Activated CD4-positive, alpha-beta memory T cell treated with anti-CD3 and anti-CD28 coated beads, Interleukin-2, amount 10 ng/mL, durations not matched to agents 7 days and 5 days (primary cell): ENCODE data around the gene GZF1. TPM values are rescaled to one million over a fixed set of nuclear protein-coding genes. Genes with fewer than 3 reads are reported as not detected.
"Not testable (repeated sequence)": the region's sequence is repeated elsewhere in the genome, so short reads cannot be mapped to it uniquely, and the experiment has no call there.

Experiments used
- CTCF ChIA-PET: fragments of 350-600 bp; sonication (Branson Sonifier 250); formaldehyde crosslinking; loops from one replicate; lab custom pipeline; 2021; ENCODE audit warnings: antibody characterized with exemption, inconsistent platforms; lab: Charles Lee
- POLR2A ChIA-PET: fragments of 350-600 bp; sonication (Branson Sonifier 250); formaldehyde crosslinking; loops from one replicate; lab custom pipeline; 2021; ENCODE audit warnings: antibody characterized with exemption; lab: Charles Lee
- DNase-seq: peaks from one replicate; pipeline ENCODE4 v3.0.0-alpha.2; 2020
- H3K27ac Mint-ChIP-seq: one replicate; pipeline ENCODE4 v1.8.0; 2021; ENCODE audit warnings: mild to moderate bottlenecking, mixed read lengths
- H3K27me3 Mint-ChIP-seq: one replicate; pipeline ENCODE4 v1.8.0; 2021; ENCODE audit warnings: mixed read lengths
- H3K36me3 Mint-ChIP-seq: one replicate; pipeline ENCODE4 v1.8.0; 2021; ENCODE audit warnings: low read depth, mixed read lengths
- H3K4me1 Mint-ChIP-seq: one replicate; pipeline ENCODE4 v1.8.0; 2021; ENCODE audit warnings: mixed read lengths
- H3K4me3 Mint-ChIP-seq: one replicate; pipeline ENCODE4 v1.8.0; 2021; ENCODE audit warnings: mild to moderate bottlenecking, mixed read lengths
- H3K9me3 Mint-ChIP-seq: one replicate; pipeline ENCODE4 v1.8.0; 2021; ENCODE audit warnings: mixed read lengths
- total RNA-seq, 2 experiments: library from RNA; stranded (reverse); gene quantifications; one replicate each; pipeline ENCODE4 v1.2.3, GENCODE V29; 2021

The GZF1 gene
- total RNA-seq, 2 experiments from 2014 or later: 13.5 to 14.3 TPM

DNA sequence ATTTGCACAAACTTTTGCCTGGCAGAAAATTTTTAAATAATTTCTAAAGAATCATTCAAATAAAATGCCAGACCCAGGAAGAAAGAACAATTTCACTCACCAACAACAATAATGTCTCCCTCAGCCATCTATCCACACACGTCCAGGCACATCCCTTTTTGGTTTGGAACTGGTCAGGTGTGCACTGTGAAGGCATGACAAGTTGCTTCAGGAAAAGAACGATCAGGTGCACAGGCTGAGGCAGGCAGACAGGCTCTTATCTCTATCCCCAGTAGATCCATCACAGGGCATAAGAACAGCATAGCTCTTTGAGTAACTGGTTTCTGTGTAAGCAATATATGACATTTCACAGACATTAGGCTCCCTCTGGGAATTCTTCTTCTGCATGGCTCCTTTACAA, 29.5 kb upstream of the GZF1 start:
- Mint-ChIP-seq H3K27me3 (no peaks in the 10 kb centered on the region), H3K36me3 (no peaks in the 10 kb centered on the region), H3K9me3 (no peaks in the 10 kb centered on the region), H3K4me1 (peaks cover 13% of the 10 kb centered on the region), H3K27ac (no peak overlapping the region), H3K4me3 (no peak overlapping the region)
- POLR2A ChIA-PET: no interaction called here
- CTCF ChIA-PET: interaction anchor here (1.1 kb wide), 1 partner anchor 17 kb away, joined by 3 read pairs; no protein-coding TSS in a partner anchor
- DNase-seq: no peak

DNA sequence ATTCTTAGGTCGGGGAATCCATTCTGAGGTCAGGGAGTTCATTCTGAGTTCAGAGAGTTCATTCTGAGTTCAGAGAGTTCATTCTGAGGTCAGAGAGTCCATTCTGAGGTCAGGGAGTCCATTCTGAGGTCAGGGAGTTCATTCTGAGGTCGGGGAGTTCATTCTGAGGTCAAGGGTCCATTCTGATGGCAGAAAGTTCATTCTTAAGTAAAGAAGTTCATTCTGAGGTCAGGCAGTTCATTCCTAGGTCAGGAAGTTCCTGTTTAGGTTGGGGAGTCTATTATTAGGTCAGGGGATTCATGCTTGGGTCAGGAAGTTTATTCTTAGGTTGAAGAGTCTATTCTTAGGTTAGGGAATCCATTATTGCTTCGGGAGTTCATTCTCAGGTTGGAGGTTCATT, 27.9 kb upstream of the GZF1 start:
- Mint-ChIP-seq H3K36me3 (no peaks in the 10 kb centered on the region), H3K4me1 (peaks cover 13% of the 10 kb centered on the region)
- CTCF ChIA-PET: no interaction called here

DNA sequence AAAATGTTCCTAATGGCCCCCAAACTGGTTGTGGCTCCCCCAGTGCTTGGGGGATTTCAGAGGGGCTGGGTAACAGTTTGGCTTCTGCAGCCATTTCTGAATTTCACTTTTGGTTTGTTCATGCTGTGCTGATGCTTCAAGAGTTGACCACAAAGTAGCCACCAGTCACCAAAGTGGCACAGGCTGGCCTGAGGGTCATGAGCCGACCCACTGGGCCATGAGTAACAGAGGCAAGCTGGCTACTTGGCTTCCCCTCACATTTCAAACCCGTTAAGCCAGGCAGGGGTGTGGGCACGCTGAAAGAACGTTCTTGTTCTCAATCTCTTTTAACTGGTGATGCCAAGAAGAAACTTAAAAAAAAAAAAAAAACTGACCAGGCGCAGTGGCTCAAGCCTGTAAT, 26.5 kb upstream of the GZF1 start:
- H3K27me3 Mint-ChIP-seq: no peaks in the 10 kb centered on the region
- peaks cover 13% of the 10 kb centered on the region for H3K4me1 Mint-ChIP-seq
- H3K36me3 Mint-ChIP-seq: no peaks in the 10 kb centered on the region
- H3K9me3 Mint-ChIP-seq: no peaks in the 10 kb centered on the region
- CTCF ChIA-PET: interaction anchor here (2.4 kb wide), 1 partner anchor 15 kb away, joined by 7 read pairs; the partner anchor contains the start of gene NXT1
- POLR2A ChIA-PET: no interaction called here
- DNase-seq: no peak
- no peak overlapping the region for H3K4me3 Mint-ChIP-seq
- H3K27ac Mint-ChIP-seq: no peak overlapping the region

More for the DNA sequence above, 27.9 kb upstream of the GZF1 start:
- Mint-ChIP-seq H3K27ac (no peak overlapping the region), H3K9me3 (no peaks in the 10 kb centered on the region), H3K27me3 (no peaks in the 10 kb centered on the region), H3K4me3 (no peak overlapping the region)
- POLR2A ChIA-PET: no interaction called here
- no peak for DNase-seq

DNA sequence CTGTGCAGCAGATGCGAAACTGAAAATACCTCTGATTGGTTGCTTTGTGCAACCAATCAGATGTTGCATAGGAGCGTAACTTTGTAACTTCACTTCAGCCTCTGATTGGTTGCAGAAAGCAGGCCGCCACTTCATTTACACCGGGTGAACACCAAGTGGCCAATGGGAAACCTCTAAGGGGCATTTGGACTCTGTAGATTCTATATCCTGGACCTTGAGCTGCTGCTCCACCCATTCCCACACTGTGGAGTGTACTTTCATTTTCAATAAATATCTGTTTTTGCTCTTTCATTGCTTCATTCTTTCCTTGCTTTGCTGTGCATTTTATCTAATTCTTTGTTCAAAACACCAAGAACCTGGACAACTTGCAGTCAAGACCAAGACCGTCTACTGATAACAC, 25.5 kb upstream of the GZF1 start:
- ChIA-PET POLR2A (interaction anchor here (2.1 kb wide), 1 partner anchor 13 kb away, joined by 5 read pairs; the partner anchor contains the start of gene NXT1), CTCF (interaction anchor here (2.4 kb wide), 1 partner anchor 14 kb away, joined by 7 read pairs; the partner anchor contains the start of gene NXT1)
- no peak overlapping the region for H3K27ac Mint-ChIP-seq

DNA sequence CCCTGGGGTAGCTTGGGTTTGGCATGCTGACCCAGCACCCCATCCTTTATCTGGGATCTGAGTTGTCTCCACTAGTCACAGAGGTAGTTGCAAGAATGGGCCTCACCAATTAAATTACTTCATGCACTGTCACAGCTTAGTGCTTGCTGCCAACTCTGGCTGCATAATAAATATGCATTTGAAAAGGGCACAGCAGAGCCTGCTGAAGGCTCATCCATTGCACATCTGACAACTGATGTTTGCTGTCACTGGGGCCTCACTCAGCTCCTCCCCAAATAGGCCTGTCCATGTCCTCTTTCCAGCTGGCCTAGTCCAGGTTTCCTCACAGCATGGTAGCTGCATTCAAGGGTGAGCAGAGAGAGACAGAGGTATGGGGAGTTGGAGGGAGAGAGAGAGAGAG, 24.7 kb upstream of the GZF1 start:
- no peak overlapping the region for H3K4me3 Mint-ChIP-seq
- no peaks in the 10 kb centered on the region for H3K9me3 Mint-ChIP-seq
- H3K4me1 Mint-ChIP-seq: peaks cover 13% of the 10 kb centered on the region
- ChIA-PET CTCF (interaction anchor here (1.2 to 2.4 kb wide), 2 partner anchors 13 to 646 kb away, joined by 4 to 7 read pairs; partner anchors contain the start of gene NXT1), POLR2A (interaction anchor here (2.1 kb wide), 1 partner anchor 13 kb away, joined by 5 read pairs; the partner anchor contains the start of gene NXT1)
- no peak for DNase-seq
- no peaks in the 10 kb centered on the region for H3K27me3 Mint-ChIP-seq
- H3K27ac Mint-ChIP-seq: no peak overlapping the region
- H3K36me3 Mint-ChIP-seq: no peaks in the 10 kb centered on the region

More for the DNA sequence above, 25.5 kb upstream of the GZF1 start:
- DNase-seq: no peak
- Mint-ChIP-seq H3K4me3 (no peak overlapping the region), H3K27me3 (no peaks in the 10 kb centered on the region), H3K4me1 (peaks cover 13% of the 10 kb centered on the region), H3K36me3 (no peaks in the 10 kb centered on the region), H3K9me3 (no peaks in the 10 kb centered on the region)

DNA sequence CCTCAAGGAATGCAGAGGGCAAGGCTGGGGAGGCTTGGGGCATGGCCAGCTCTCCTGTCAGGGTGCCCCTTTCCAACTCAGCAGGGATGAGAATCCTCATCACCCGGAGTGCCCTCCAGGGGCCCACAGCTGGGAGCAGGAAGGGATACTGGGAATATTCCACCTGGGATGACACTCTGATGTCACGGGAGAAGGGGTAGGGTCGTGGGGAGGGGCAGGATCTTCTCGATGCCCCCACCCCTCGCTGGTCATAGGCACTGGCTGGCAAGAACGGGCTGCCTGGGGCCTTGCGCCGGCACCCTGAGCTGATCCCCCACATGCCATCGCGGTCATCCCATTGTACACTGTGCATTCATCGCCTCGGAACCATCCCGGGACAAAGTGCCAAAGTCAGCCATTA, 22.0 kb upstream of the GZF1 start:
- Mint-ChIP-seq H3K27me3 (no peaks in the 10 kb centered on the region), H3K4me3 (no peak overlapping the region), H3K4me1 (peaks cover 8% of the 10 kb centered on the region), H3K36me3 (no peaks in the 10 kb centered on the region), H3K9me3 (no peaks in the 10 kb centered on the region), H3K27ac (no peak overlapping the region)
- ChIA-PET POLR2A (interaction anchor here (0.8 kb wide), 1 partner anchor 10 kb away, joined by 3 read pairs; no protein-coding TSS in a partner anchor), CTCF (interaction anchor here (1.5 to 1.8 kb wide), 5 partner anchors 10 to 648 kb away, joined by 3 to 14 read pairs (median 6); partner anchors contain the start of gene NXT1)
- no peak for DNase-seq

DNA sequence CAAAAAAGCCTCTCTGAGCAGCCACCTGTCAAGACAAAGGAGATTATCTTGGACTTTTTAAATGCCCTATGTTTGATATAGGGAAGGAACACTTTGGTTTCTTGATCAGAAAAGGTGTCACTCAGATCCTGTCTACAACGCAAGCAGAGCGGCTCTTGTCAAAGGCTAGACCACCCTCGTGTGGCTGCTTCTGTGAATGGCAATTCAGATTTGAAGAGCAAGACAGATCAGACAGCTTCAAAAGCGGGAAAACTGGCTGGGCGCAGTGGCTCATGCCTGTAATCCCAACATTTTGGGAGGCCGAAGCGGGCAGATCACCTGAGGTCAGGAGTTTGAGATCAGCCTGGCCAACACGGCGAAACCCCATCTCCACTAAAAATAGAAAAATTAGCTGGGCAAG, 21.5 kb upstream of the GZF1 start:
- DNase-seq: peak; percentile 31
- H3K9me3 Mint-ChIP-seq: no peaks in the 10 kb centered on the region
- POLR2A ChIA-PET: interaction anchor here (1.4 kb wide), 1 partner anchor 9 kb away, joined by 8 read pairs; the partner anchor contains the start of gene NXT1
- no peaks in the 10 kb centered on the region for H3K36me3 Mint-ChIP-seq
- no peaks in the 10 kb centered on the region for H3K27me3 Mint-ChIP-seq
- no peak overlapping the region for H3K27ac Mint-ChIP-seq
- no peak overlapping the region for H3K4me3 Mint-ChIP-seq
- CTCF ChIA-PET: interaction anchor here (0.7 to 1.9 kb wide), 8 partner anchors 10 to 649 kb away, joined by 3 to 14 read pairs (median 6); partner anchors contain the start of gene NXT1
- peaks cover 6% of the 10 kb centered on the region for H3K4me1 Mint-ChIP-seq

DNA sequence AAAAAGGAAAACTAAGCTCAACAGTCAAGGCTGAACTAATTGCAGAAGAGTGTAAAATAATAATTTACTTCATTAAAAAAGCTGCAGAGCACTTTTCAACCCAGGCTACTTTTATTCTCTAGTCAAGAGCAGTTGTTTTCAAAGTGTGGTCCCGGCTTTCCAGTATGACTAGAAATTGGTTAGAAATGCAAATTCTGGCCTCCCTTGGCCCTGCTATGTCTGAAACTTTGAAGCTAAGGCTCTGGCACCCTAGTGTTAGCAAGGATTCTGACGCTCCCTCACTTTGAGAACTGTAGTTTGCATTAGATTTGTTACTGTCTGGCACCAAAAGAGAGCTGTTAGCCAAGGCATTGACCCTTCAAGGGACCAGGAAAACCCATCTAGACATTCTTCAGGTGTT, 20.9 kb upstream of the GZF1 start:
- Mint-ChIP-seq H3K4me3 (no peak overlapping the region), H3K27me3 (no peaks in the 10 kb centered on the region), H3K27ac (no peak overlapping the region), H3K36me3 (no peaks in the 10 kb centered on the region), H3K9me3 (no peaks in the 10 kb centered on the region), H3K4me1 (peaks cover 6% of the 10 kb centered on the region)
- CTCF ChIA-PET: interaction anchor here (0.7 to 1.9 kb wide), 6 partner anchors 9 to 649 kb away, joined by 3 to 14 read pairs (median 6); partner anchors contain the start of gene NXT1
- no peak for DNase-seq
- POLR2A ChIA-PET: interaction anchor here (1.4 kb wide), 1 partner anchor 9 kb away, joined by 8 read pairs; the partner anchor contains the start of gene NXT1

DNA sequence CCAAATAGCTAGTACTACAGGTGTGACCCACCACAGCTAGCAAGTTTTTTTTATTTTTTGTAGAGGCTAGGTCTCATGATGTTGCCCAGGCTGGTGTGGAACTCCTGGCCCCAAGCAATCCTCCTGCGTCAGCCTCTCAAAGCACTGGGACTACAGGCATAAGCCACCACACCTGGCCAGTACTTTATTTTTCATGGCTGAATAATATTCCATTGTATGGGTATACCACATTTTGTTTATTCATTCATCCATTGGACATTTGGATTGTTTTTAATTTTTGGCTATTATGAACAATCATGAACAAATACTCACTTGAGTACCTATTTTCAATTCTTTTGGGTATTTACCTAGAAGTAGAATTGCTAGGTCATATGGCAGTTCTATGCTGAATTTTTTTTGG, 18.4 kb upstream of the GZF1 start:
- H3K27me3 Mint-ChIP-seq: no peaks in the 10 kb centered on the region
- H3K4me3 Mint-ChIP-seq: no peak overlapping the region
- H3K36me3 Mint-ChIP-seq: no peaks in the 10 kb centered on the region
- no peak for DNase-seq
- peaks cover 2% of the 10 kb centered on the region for H3K4me1 Mint-ChIP-seq
- ChIA-PET POLR2A (no interaction called here), CTCF (no interaction called here)
- H3K27ac Mint-ChIP-seq: no peak overlapping the region
- H3K9me3 Mint-ChIP-seq: no peaks in the 10 kb centered on the region

DNA sequence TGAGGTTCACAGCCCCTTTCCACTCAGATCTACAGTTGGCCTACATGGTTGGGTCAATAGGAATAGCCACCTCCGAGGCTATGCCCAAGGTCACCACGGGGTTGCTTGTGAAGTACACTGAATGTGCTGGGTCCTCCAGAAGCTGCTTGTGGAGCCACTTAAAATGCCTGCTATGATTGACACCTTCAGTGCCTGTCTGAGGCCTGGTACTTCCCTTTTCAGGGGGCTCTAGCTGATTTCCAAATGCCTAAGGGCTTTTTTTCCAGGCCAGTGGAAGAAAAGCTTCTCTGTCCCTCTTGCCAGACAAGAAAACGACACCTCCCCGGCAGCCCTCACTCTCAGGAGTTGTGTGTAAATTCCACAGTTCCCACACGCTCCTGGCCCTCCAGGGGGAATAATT, 17.6 kb upstream of the GZF1 start:
- Mint-ChIP-seq H3K4me3 (no peak overlapping the region), H3K36me3 (no peaks in the 10 kb centered on the region), H3K4me1 (peaks cover 8% of the 10 kb centered on the region), H3K9me3 (no peaks in the 10 kb centered on the region), H3K27me3 (no peaks in the 10 kb centered on the region), H3K27ac (no peak overlapping the region)
- DNase-seq: no peak
- CTCF ChIA-PET: no interaction called here
- POLR2A ChIA-PET: no interaction called here

DNA sequence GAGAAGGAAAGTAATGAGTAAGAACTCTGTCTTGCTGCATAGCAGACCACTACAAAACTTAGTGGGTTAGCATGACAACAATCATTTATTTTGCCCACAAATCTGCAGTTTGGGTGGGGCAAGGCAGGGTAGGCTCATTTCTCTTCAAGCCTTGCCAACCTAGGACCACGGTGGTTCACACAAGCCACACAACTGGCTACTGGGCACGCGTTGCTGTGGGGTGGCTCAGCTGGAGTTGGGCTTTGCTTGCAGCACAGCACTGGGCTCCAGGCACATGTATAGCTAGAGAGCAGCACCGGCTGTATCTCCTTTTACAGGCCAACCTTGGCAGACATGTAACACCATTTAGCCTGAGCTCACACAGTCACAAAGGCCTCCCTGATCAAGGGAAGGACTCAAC, 16.0 kb upstream of the GZF1 start:
- H3K4me1 Mint-ChIP-seq: peaks cover 18% of the 10 kb centered on the region
- POLR2A ChIA-PET: no interaction called here
- no peaks in the 10 kb centered on the region for H3K9me3 Mint-ChIP-seq
- no peaks in the 10 kb centered on the region for H3K27me3 Mint-ChIP-seq
- no peaks in the 10 kb centered on the region for H3K36me3 Mint-ChIP-seq
- H3K27ac Mint-ChIP-seq: no peak overlapping the region
- no peak overlapping the region for H3K4me3 Mint-ChIP-seq
- DNase-seq: no peak
- CTCF ChIA-PET: interaction anchor here (0.6 to 0.9 kb wide), 2 partner anchors 12 to 32 kb away, joined by 3 read pairs; no protein-coding TSS in a partner anchor

DNA sequence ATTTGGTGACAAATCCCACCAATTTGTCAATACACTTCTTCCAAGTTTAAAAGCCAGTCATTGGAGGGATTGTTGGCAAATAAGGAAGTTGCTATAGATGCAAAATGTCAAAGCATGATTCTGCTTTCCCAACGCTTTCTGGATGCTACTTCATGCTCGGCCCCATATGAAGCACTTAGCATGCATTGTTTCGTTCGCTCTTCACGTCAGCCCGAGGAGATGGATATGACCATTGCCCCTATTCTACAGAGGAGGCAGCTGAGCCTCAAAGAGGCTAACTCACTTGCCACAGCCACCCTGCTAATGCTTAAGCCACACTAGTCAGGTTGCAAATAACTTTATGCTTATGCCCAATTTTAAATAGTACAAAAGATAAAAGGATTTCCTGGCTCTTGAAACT, 14.2 kb upstream of the GZF1 start:
- Mint-ChIP-seq H3K27ac (no peak overlapping the region), H3K9me3 (no peaks in the 10 kb centered on the region), H3K36me3 (peaks cover 4% of the 10 kb centered on the region), H3K4me3 (no peak overlapping the region), H3K27me3 (no peaks in the 10 kb centered on the region), H3K4me1 (peaks cover 29% of the 10 kb centered on the region)
- ChIA-PET POLR2A (no interaction called here), CTCF (interaction anchor here (1.2 kb wide), 1 partner anchor 74 kb away, joined by 3 read pairs; the partner anchor contains the start of gene NAPB)
- DNase-seq: no peak

DNA sequence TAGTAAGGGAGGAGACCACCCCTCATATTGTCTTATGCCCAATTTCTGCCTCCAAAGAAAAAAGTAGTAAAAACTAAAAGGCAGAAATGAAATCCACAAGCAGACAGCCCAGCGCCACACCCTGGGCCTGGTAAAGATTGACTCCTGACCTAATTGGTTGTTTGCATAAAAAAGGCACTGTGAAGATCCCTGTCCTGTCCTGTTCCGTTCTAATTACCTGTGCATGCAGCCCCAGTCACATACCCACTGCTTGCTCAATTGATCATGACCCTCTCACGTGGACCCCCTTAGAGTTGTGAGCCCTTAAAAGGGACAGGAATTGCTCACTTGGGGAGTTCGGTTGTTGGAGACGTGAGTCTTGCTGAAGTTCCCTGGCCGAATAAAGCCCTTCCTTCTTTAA, 13.5 kb upstream of the GZF1 start:
- not testable (repeated sequence) for H3K9me3 Mint-ChIP-seq, H3K27me3 Mint-ChIP-seq, DNase-seq, H3K36me3 Mint-ChIP-seq
- POLR2A ChIA-PET: interaction anchor here (2.1 to 4.7 kb wide), 2 partner anchors 8 to 71 kb away, joined by 8 to 122 read pairs; partner anchors contain the start of gene NAPB
- Mint-ChIP-seq H3K4me1 (peaks cover 33% of the 10 kb centered on the region), H3K27ac (peak overlapping the region; percentile 100), H3K4me3 (peak overlapping the region; percentile 42)
- CTCF ChIA-PET: interaction anchor here (1.2 to 3.3 kb wide), 4 partner anchors 11 to 98 kb away, joined by 3 to 79 read pairs (median 34); partner anchors contain the start of genes GZF1 and NAPB
